Ecto neural progenitor cell (in vitro differentiated cells): ENCODE measurements around the gene RTP5.
A peak's percentile ranks its signal among the peaks of the same experiment; 100 is the strongest.
"Not testable (repeated sequence)": the region's sequence is repeated elsewhere in the genome, so short reads cannot be mapped to it uniquely, and the experiment has no call there.

Source experiments
- DNase-seq: peaks from one replicate; pipeline ENCODE4 v3.0.0-alpha.2; 2018; ENCODE audit warnings: low spot score

RTP5 gene

GRCh38 chr2:241902357-241902991 lies 32.9 kb downstream of the RTP5 start:
- peak; percentile 54 for DNase-seq

DNA sequence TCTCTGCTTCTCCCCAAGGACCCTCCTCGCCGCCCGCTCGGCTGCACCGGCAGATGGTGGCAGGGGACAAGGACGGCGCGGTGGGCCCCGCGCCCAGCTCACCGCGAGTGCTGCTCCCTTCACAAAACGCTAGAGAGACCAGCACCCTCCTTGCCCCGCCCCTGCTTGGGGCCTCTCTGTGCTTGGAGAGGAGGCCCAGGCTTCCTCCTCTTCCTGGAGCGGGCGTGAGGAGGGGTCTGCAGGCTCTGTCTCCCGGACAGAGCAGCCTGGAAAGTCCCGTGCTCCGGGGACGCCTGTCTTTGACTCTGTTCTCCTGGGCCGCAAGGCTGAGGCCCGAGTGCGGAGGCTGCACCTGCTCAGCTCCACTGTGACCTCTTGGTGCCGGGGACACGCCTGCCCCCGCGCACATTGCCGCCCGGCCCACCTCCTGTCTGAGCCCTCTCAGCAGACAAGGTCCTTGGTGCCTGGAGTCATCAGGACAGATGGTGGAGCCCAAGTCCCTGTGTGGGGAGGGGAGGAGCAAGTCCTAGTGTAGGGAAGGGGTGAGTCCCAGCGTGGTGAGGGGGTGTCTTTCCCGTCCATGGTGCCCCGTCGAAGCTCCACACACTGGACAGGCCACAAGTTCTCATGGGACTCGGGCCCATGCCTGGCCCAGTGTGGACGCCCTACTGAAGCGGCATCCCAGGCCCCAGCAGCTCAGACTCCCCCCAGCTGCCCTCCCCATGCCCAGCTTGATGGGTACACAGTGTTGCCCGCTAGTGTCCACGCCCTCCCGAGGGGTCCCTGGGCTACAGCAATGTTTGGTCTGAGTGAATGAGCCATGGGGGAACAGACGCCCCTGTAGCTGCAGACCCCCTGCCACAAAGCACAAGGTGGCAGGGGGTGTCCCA lies 33.8 kb downstream of the RTP5 start:
- no peak for DNase-seq

- DNase-seq = no peak
Measured at GRCh38 chr2:241904011-241904718, 34.6 kb downstream of the RTP5 start.

- DNase-seq = no peak
Measured at GRCh38 chr2:241904791-241905710, 35.5 kb downstream of the RTP5 start.

DNA sequence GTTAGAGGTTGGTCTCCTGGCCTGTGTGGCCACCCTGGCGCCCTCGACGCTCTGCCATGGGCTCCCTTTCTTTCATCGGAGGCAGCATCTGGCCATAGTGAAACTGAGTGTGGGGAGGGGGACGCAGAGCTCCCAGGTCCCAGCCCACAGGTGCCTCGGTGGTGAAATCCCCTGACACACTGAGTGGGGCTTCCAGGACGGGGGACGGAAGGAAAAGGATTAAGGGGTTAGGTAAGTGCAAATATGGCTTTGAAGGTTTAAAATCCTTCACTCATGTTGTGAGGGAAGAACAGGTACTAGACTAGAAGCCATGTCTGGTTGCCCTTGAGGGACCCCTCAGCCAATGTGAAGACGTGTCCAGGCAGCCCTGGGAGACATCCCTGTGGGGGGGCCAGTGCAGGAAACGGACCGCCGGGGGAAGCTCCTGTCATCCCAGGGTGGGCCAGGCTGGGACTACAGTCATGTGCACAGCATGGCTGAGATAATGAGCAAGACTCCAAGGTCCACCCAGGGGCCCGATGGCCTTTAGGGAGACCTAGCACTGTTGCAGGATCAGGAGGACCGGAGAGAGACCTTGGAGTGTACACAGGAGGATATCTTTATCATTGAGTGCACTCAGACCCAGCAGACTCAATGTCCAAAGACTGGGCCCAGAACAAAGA lies 36.3 kb downstream of the RTP5 start:
- no peak for DNase-seq

DNA sequence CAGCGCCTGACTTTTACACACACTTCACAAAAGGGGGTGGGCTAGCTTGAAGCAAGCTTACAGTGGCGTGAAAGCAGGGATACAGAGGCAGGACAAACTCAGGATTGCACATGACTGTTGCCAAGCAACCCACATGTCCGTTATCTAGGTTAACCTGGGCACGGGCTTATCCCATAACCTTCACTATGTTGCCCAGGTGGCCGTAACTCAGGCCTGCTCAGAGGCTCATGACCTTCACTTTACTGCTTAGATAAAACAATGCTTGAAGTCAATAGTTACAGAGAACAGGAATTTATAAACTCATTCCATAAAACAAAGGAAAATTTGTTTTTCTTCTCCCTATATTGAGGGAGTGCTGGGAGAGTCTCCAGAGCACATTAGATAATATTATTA lies 36.8 kb downstream of the RTP5 start:
- not testable (repeated sequence) for DNase-seq

- DNase-seq = no peak
Measured at GRCh38 chr2:241906826-241907570, 37.5 kb downstream of the RTP5 start.

GRCh38 chr2:241907831-241908230 lies 38.3 kb downstream of the RTP5 start:
- DNase-seq = not testable (repeated sequence)

DNA sequence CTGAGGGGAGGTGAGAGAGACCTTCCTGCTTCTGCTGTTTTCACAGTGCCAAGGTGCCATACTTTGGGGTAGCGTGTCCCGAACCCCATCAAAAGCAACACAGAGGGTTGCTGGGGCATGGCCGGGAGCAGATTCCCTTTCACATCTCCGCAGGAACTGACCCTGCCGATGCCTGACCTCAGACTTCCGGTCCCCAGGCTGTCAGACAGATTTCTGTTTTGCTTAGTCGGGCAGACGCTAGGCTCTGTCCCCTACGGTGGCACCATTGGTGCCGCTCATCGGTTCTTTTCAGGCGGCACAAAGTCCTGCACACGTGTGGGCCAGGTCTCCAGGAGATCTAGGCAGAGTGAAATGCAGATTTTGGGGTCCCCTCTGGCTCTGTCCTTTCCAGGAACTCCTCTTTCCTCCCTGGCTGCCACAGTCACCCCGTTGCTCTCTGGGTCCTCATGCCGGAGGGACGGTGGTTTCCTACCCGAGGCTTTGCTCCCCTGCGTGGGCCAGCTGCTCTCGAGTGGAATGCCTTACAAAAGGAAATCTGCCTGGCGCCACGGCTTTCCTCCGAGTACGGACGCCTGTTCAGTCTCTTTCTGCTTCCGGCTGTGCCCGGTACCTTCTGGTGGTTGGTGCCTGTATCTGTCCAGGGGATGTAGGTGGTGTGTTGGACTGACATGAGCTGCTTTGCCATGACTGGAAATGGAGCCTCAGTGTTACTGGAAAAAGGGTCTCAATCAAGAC lies 39.3 kb downstream of the RTP5 start:
- no peak for DNase-seq

DNA sequence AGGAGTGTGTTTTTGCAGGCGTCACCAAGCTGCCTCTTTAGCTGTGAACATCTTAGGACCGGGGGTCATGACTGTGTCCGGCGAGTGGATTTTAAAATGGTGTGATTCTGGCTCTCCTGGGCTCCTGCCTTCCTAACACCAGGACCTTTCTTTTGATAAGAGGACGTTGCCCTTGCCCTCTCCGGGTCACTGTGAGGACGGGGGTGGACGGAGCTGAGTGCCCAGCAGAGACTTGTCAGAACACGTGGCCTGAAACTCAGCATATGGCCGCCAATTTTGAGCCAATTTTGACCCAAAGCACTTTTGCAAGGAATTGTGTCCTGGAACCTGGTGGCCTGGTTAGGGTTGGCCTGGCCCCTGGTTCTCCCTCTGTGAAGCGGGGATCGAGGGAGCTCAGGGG lies 40.2 kb downstream of the RTP5 start:
- no peak for DNase-seq

DNA sequence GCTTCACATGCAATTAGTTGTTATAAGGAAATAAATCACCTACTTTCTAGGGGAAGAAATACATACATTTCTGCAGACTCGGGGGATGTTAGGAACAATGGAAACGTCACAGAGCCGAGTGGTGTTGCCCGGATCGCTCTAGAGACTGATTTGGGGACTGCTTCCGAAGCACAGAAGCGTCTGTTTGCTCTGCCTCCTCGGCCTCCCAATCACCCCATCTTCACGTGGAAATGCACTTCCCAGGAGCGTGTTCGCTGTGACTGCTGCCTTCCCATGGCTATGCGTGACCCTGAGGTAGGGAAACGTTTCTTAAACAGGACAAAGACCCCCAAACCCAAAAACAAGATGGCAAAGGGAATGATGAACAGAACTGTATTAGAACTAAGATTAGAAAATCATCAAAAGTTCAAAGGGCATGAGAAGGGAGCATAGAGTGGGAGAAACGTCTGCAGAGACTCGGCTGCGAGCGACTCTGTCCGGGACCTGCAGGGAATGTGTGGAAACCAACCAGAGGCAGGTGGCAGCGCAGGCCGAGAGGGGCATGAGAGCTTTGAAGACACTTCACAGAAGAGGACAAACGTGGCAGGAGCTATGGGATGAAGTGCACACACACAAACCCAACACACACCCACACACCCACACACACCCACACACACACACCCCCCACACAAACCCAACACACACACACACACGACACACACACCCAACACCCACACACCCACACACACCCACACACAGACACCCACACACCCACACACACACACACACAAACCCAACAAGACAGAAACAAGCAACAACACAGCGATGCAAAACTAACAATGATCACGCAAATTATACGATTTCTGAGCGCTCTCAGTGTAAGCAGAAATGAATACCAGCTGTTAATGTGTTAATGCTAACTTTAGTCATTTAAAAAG lies 41.3 kb downstream of the RTP5 start:
- no peak for DNase-seq

- no peak for DNase-seq
Measured at GRCh38 chr2:241911551-241911950, 42.0 kb downstream of the RTP5 start.

- DNase-seq = no peak
Measured at GRCh38 chr2:241912021-241912555, 42.6 kb downstream of the RTP5 start.

- no peak for DNase-seq
Measured at GRCh38 chr2:241913703-241914102, 44.2 kb downstream of the RTP5 start.

DNA sequence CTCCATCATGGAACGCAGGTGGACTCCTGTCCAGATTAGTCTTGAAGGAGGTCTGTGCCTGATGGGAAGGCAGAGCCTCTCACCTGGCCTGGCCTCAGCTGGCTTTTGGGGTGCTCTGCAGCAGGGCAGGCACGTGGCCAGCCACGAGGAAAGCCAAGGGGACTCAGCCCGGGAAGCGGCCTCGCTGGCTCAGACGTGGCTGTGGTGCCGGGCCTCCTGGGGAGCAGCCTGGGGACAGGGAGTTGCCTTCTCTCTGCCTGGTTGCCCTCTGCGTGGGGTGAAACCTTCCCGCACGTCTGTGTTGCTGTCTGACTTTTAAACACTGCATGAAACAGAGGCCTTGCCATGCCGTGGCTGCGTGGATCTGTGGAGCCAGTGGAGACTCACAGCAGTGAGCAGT lies 45.0 kb downstream of the RTP5 start:
- no peak for DNase-seq

GRCh38 chr2:241921631-241922030 lies 52.1 kb downstream of the RTP5 start:
- DNase-seq = not testable (repeated sequence)

DNA sequence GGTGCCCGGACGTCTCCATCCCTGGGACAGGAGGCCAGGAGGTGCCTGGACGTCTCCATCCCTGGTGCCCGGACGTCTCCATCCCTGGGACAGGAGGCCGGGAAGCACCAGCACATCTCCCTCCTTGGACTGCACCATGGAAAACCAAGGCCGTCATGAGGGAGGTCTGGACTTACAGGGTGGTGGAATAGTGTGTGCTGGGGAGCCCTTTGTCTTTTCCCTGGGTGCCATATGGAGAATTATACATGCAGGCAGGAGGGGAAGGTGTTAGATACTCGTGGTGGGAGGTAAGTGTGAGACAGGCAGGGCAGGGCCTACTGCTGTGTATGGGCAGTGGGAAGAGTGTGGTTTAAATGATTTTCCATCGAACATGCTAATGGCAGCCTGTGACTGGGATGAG lies 52.9 kb downstream of the RTP5 start:
- DNase-seq = no peak

- DNase-seq = not testable (repeated sequence)
Measured at GRCh38 chr2:241922816-241923601, 53.5 kb downstream of the RTP5 start.
